T follicular helper cell (primary cell): ENCODE measurements around the gene FBXL16.
"Not testable (repeated sequence)": the region's sequence is repeated elsewhere in the genome, so short reads cannot be mapped to it uniquely, and the experiment has no call there.

Source experiments
- DNase-seq: peaks from one replicate; pipeline ENCODE4 v3.0.0-alpha.2; 2020; ENCODE audit warnings: low read depth
- total RNA-seq, 2 experiments: gene quantifications; one replicate each; lab custom pipeline; 2026; lab: John Stamatoyannopoulos, UW

FBXL16 gene, protein sequence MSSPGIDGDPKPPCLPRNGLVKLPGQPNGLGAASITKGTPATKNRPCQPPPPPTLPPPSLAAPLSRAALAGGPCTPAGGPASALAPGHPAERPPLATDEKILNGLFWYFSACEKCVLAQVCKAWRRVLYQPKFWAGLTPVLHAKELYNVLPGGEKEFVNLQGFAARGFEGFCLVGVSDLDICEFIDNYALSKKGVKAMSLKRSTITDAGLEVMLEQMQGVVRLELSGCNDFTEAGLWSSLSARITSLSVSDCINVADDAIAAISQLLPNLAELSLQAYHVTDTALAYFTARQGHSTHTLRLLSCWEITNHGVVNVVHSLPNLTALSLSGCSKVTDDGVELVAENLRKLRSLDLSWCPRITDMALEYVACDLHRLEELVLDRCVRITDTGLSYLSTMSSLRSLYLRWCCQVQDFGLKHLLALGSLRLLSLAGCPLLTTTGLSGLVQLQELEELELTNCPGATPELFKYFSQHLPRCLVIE
- 1.8 to 12.5 reads per million in 2 experiments for total RNA-seq

GRCh38 chr16:705431-706188 is at the start of gene FBXL16:
FBXL16 (minus strand) TSS chr16:705801; CDS start chr16:697405, 8,396 bp downstream.
- DNase-seq: no peak

DNA sequence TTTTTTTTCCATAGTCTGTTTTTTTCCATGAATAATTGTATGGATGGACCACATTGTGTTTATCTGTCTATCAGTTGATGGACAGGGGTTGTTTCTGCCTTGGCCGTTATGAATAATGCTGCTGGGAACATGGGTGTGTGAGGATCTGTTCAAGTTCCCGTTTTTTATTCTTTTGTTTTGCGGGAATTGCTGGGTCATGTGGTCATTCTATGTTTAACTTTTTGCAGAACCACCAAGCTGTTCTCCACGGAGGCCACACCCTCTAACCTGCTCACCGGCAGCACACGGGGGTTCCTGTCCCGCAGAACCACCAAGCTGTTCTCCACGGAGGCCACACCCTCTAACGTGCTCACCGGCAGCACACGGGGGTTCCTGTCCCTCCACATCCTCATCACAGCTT is 49.1 kb upstream of the FBXL16 start:
- no peak for DNase-seq

DNA sequence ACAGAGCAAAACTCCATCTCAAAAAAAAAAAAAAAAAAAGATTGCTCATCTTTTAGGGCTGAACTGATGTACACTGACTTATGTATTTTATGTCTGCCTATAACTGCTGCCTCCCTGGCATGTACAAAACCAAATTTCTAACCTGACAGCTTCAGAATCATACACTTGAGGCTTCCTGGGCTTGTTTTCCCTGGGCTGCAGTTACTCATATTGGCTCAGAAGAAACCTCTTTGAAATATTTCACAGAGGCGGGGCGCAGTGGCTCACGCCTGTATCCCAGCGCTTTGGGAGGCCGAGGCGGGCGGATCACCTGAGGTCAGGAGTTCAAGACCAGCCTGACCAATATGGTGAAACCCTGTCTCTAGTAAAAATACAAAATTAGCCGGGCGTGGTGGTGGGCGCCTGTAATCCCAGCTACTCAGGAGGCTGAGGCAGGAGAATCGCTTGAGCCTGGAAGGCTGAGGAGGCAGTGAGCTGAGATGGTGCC is 48.6 kb upstream of the FBXL16 start:
- not testable (repeated sequence) for DNase-seq

DNA sequence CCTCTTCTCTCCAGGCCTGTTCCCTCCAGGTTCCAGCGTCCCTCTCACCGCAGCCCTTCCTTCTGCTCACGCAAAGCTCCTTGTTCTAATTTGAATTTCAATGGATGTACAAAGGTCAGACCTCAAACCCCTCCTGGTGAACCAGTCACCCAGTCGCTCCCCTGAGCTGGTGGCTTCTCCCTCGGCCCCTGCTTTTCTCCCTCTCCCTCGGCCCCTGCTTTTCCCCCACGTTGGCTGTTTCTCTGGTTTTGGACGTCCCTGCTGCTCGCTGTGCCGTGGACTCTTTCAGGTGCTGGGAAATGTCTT is 46.4 kb upstream of the FBXL16 start:
- no peak for DNase-seq

DNA sequence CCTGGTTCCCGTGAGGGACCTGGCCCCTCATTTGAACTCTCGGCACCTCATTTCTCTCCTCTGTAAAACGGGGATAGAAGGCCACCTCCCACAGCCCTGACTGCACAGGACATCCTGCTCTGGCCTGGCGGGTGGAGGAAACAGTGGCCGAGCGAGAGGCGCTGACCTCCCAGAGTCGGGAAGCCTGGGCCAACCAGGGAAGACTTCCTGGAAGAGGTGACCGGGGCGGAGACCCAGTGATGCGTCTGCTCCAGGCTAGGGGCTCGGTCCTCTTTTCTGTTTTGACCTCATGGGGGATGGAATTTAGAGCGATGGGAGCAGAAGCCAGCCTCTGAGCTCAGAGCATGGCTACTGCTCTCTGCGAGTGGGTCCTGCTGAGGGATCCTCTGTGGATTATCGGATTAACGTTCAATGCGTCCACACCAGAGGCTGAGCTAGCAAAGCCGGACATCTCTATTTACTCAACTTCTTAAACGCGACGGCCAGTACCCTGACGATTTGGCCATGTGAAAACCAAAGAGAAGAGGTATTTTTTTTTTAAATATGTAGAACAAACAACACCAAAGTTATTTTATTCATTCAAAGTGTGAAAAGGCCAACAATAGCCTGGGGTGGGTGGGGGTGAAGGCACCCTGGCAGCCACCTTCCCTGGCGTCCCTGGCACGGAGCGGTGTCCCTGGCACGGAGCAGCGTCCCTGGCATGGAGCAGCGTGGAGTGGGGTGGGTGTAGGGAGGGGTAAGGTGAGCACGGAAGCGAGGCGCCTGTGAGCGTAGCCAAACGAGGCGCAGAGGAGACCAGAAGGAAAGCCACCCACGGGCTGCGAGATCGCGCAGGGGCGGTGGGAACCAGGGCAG is 45.8 kb upstream of the FBXL16 start:
- no peak for DNase-seq

- DNase-seq: no peak
These were observed 44.9 kb upstream of the FBXL16 start for GRCh38 chr16:750485-750884.

DNA sequence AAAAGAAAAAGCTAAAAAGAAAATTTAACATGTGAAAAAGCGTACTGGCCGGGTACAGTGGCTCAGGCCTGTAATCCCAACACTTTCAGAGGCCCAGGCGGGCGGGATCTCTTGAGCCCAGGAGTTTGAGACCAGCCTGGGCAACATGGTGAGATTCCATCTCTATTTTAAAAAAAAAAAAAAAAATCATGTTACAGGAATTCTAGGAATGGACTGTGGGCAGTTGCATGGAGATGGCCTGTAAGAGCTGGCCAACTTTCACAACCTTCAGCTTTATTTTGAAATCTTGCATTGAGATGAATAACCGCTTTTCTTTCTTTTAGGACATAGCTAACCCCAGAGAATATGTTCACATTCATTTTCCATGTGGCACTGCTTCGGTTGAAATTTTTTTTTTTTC is 43.4 kb upstream of the FBXL16 start:
- DNase-seq: no peak

- no peak for DNase-seq
These were observed 42.6 kb upstream of the FBXL16 start for GRCh38 chr16:747978-748746.

GRCh38 chr16:746637-747036 is 41.0 kb upstream of the FBXL16 start:
- no peak for DNase-seq

DNA sequence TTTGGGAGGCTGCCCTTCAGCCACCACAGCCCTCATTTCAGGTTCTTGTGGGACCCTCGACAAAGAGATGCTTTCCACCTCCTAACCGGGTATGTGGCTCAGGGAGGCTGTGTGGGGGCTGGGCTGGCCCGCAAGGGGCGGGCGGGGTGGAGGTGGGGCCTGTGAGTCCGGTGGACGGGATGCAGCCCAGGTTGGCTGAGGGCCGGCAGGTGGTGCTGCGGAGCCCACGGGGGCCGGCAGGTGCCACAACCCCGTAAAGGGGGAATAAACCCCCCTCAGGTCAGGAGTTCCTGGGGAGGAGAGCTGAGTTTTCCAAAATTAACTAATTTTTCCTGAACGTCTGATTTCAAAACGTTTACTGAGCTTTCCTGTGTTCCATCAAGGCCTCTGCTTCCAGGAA is 40.1 kb upstream of the FBXL16 start:
- no peak for DNase-seq

GRCh38 chr16:743794-744500 is 38.3 kb upstream of the FBXL16 start:
- DNase-seq: no peak

- not testable (repeated sequence) for DNase-seq
These were observed 37.3 kb upstream of the FBXL16 start for GRCh38 chr16:742894-743293.

GRCh38 chr16:741986-742629 is 36.5 kb upstream of the FBXL16 start:
- DNase-seq: no peak

GRCh38 chr16:740764-741505 is 35.3 kb upstream of the FBXL16 start, which contains the start of gene CIAO3:
CIAO3 (minus strand) TSS chr16:740997; CDS start chr16:740985, 12 bp downstream.
- DNase-seq: peak; percentile 86

DNA sequence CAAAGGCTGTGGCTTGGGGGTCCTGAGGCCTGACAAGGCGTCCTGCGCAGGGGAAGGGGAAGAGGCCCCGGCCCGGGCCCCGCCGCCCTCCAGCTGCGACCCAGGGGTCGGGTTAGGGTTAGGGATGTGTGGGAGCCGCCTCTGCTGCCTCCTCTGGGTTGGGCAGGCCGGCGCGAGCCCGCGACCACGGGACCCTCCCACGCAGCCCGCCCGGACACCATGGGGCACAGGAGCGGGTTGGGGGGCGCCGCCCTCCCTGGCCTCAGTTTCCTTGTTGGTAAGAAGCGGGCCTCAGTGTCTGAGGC is 34.8 kb upstream of the FBXL16 start:
- no peak for DNase-seq

GRCh38 chr16:739560-740458 is 34.2 kb upstream of the FBXL16 start:
- DNase-seq: no peak

DNA sequence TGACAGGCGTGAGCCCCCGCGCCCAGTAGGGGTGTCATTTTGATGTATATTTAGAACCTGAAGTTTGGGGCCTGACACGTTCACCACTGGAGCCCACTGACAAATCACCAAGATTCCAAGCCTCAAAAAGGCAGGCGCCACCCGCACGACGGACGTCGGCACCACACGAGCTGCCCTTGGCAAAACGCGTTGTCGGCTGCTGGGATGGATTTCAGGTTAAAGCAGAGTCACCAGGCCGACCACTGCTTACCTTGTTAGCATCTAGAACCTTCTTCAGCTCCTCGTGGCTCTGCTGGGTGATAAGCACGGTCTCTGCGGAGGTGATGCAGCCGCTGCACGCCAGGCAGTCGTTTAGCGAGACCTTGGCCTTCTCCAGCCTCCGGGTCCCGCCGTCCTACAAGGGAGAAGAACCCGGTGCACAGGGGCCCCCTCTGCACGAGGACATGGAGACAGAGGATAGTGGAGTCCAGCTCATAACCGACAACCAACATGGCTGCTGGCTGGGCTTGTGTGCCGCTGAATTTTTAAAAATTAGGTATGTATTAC is 31.4 kb upstream of the FBXL16 start:
- no peak for DNase-seq

DNA sequence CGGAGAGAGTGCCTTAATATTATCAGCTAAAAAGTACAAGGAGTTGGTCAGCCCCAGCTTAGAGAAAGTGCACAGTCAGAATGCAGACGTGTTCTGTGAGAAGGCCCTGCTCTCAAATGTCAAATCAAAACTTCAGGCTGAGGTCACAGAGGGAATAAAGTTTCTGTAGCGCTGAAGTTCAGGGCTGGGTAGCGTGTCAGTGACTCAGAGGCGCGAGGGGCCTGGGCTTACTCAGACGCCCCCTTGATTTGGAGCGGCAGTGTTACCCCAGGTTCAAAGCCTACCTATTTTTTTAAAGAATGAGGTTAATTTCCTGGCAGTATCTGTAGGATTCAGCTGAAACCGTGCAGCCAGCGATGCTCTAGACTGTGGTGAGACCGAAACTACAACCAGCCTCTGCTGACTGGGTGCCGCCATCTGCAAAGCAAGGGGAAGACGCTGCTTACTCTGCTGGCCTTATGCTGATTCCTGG is 30.4 kb upstream of the FBXL16 start:
- DNase-seq: no peak
